K562 (cell line): ENCODE data around the gene SCO1. TPM values are rescaled to one million over a fixed set of nuclear protein-coding genes. Genes with fewer than 3 reads are reported as not detected.

Experiments
- ATAC-seq: fragments of 200-7000 bp; cut with Tn5 transposase; 3 replicates; pipeline ENCODE4 v1.9.1; 2020; ENCODE audit warnings: moderate library complexity
- BruUV-seq: library from RNA; stranded (reverse); fragments of 400-500 nt; replicated peaks from 2 replicates; lab custom pipeline; 2021; lab: Mats Ljungman, UMichigan
- CTCF ChIA-PET: fragments of 300-600 bp; formaldehyde crosslinking; extraction: SDS; loops from one replicate; lab custom pipeline; 2021; ENCODE audit warnings: low intra/inter-chr PET ratio; lab: Yijun Ruan, JAX
- POLR2A ChIA-PET: fragments of 300-600, 350-650 bp; sonication (Branson Sonifier 250); formaldehyde crosslinking; extraction: SDS; loops from one replicate; lab custom pipeline; 2021; ENCODE audit warnings: antibody characterized with exemption, inconsistent platforms; lab: Yijun Ruan, JAX
- DNase-seq, 4 experiments: peaks; one replicate each; pipeline versions ENCODE4 v3.0.0 to v3.0.0-alpha.2; 2011 to 2018; ENCODE audit warnings: low spot score in 3 of 4, mixed read lengths in 3 of 4; ENCODE audit errors: extremely low read depth in 1 of 4
- FAIRE-seq: peaks from 2 replicates; lab custom pipeline; 2011; peaks lifted over from hg19 to GRCh38; lab: Jason Lieb, UNC
- H2AFZ ChIP-seq: 2 replicates; pipeline ENCODE4 v1.6.0; 2011; ENCODE audit warnings: low read depth, low read length, control low read depth, inconsistent platforms
- H3K27ac ChIP-seq: fragments of 200-600 bp; 3 replicates; pipeline ENCODE4 v1.8.0; 2011; ENCODE audit warnings: low read depth, mild to moderate bottlenecking, control low read depth, inconsistent platforms, low read length, moderate library complexity, mixed read lengths; ENCODE audit errors: extremely low read depth
- H3K27me3 ChIP-seq, 2 experiments: fragments of 300-600 bp in 1 of 2; 2 replicates in 1 of 2; 3 replicates in 1 of 2; pipeline versions ENCODE4 v1.6.0 to v1.8.0; 2011; ENCODE audit warnings: inconsistent platforms in 2 of 2, low read length in 2 of 2, mild to moderate bottlenecking in 1 of 2, mixed read lengths in 1 of 2, moderate library complexity in 1 of 2; ENCODE audit not compliant: control insufficient read depth in 2 of 2, insufficient read depth in 2 of 2
- H3K36me3 ChIP-seq: fragments of 300-600 bp; 3 replicates; pipeline ENCODE4 v1.8.0; 2011; ENCODE audit warnings: mild to moderate bottlenecking, low read length, inconsistent platforms; ENCODE audit not compliant: control insufficient read depth, insufficient read depth
- H3K4me1 ChIP-seq, 2 experiments: fragments of 200-600 bp in 1 of 2; replicated peaks in 1 of 2; 2 replicates in 1 of 2; 3 replicates in 1 of 2; pipeline versions ENCODE4 v1.5.1 to v1.8.0; 2011; ENCODE audit warnings: inconsistent platforms in 2 of 2, low read length in 2 of 2, mild to moderate bottlenecking in 1 of 2, mixed read lengths in 1 of 2, moderate library complexity in 1 of 2; ENCODE audit not compliant: control insufficient read depth in 2 of 2, insufficient read depth in 2 of 2
- H3K4me2 ChIP-seq: 2 replicates; pipeline ENCODE4 v1.6.1; 2011; ENCODE audit warnings: low read length, control low read depth, inconsistent platforms, mixed read lengths; ENCODE audit not compliant: insufficient read depth
- H3K4me3 ChIP-seq: fragments of 200-600 bp; sonication (generic), shearing (Covaris generic); 2 replicates; pipeline ENCODE4 v1.5.1; 2016; ENCODE audit warnings: control low read depth, inconsistent platforms
- H3K79me2 ChIP-seq: fragments of 200-600 bp; 3 replicates; pipeline ENCODE4 v1.8.0; 2011; ENCODE audit warnings: low read length, inconsistent platforms; ENCODE audit not compliant: control insufficient read depth, insufficient read depth
- H3K9ac ChIP-seq, 2 experiments: 2 replicates each; pipeline versions ENCODE4 v1.6.0 to v1.6.1; 2011; ENCODE audit warnings: low read depth in 2 of 2, low read length in 2 of 2, control low read depth in 1 of 2, inconsistent platforms in 1 of 2, mild to moderate bottlenecking in 1 of 2, mixed read lengths in 1 of 2; ENCODE audit not compliant: insufficient read depth in 1 of 2
- H3K9me1 ChIP-seq: one replicate; pipeline ENCODE4 v1.6.0; 2011; ENCODE audit warnings: inconsistent platforms, mild to moderate bottlenecking, low read length, moderate library complexity; ENCODE audit not compliant: control insufficient read depth, insufficient read depth
- H3K9me3 ChIP-seq: replicated peaks from 2 replicates; pipeline ENCODE4 v1.5.1; 2011; ENCODE audit warnings: low read depth, low read length, inconsistent platforms; ENCODE audit not compliant: control insufficient read depth, insufficient read depth
- H4K20me1 ChIP-seq: replicated peaks from 2 replicates; pipeline ENCODE4 v1.6.1; 2011; ENCODE audit warnings: low read length, inconsistent platforms, mixed read lengths; ENCODE audit not compliant: control insufficient read depth, insufficient read depth
- ESRRB ChIP-seq: fragments of 250-450 bp; sonication (Bioruptor Pico); IDR thresholded peaks from 2 replicates; pipeline ENCODE4 v1.5.0; 2020; ENCODE audit warnings: mild to moderate bottlenecking, moderate library complexity, borderline replicate concordance
- FOXA3 ChIP-seq, 2 experiments: fragments of 450-650 bp in 1 of 2; sonication (generic) in 1 of 2; formaldehyde crosslinking; IDR thresholded peaks in 1 of 2; conservative IDR thresholded peaks in 1 of 2; 2 replicates each; pipeline versions ENCODE4 v1.4.0 to v1.8.0; 2020 to 2022; ENCODE audit warnings: mild to moderate bottlenecking in 2 of 2, missing genetic modification reagents in 1 of 2
- HDAC2 ChIP-seq: fragments of 450-650 bp; IDR thresholded peaks from 2 replicates; pipeline ENCODE4 v1.6.1; 2016; ENCODE audit warnings: mild to moderate bottlenecking
- NFRKB ChIP-seq: fragments of 450-650 bp; IDR thresholded peaks from 2 replicates; pipeline ENCODE4 v1.6.1; 2016; ENCODE audit warnings: low read depth
- NR2C1 ChIP-seq, 2 experiments: fragments of 450-650 bp; IDR thresholded peaks; 2 replicates each; pipeline ENCODE4 v1.6.1; 2017; ENCODE audit warnings: mild to moderate bottlenecking in 2 of 2, antibody characterized with exemption in 1 of 2, inconsistent platforms in 1 of 2, missing compliant biosample characterization in 1 of 2, missing genetic modification characterization in 1 of 2
- RBM22 ChIP-seq: fragments of 200-400 bp; formaldehyde crosslinking; IDR thresholded peaks from 2 replicates; pipeline ENCODE4 v1.6.1; 2018; ENCODE audit warnings: low read length, low read depth; ENCODE audit not compliant: poor library complexity, severe bottlenecking
- SRF ChIP-seq, 2 experiments: fragments of 250-450, 450-650 bp in 1 of 2; sonication (Bioruptor Pico) in 1 of 2; sonication (generic) in 1 of 2; formaldehyde crosslinking; IDR thresholded peaks; 2 replicates each; pipeline versions ENCODE4 v1.5.0 to v1.5.1; 2020 to 2022; ENCODE audit warnings: mild to moderate bottlenecking in 1 of 2, missing genetic modification reagents in 1 of 2
- TBP ChIP-seq: optimal IDR thresholded peaks from 2 replicates; pipeline ENCODE3; 2011; ENCODE audit warnings: low read depth, low read length, improper control_type of control experiment
- TCFL5 ChIP-seq: fragments of 250-450 bp; sonication (Bioruptor Pico); conservative IDR thresholded peaks from 2 replicates; pipeline ENCODE4 v1.6.1; 2021; ENCODE audit warnings: mild to moderate bottlenecking, moderate library complexity, matching md5 sums
- ZNF224 ChIP-seq: sonication (generic); formaldehyde crosslinking; IDR thresholded peaks from 2 replicates; pipeline ENCODE4 v1.8.0; 2022; ENCODE audit warnings: mild to moderate bottlenecking, missing genetic modification reagents
- ZNF282 ChIP-seq: sonication (generic); formaldehyde crosslinking; IDR thresholded peaks from 2 replicates; pipeline ENCODE4 v1.8.1; 2023; ENCODE audit warnings: missing genetic modification reagents
- ZNF644 ChIP-seq: fragments of 200-800 bp; sonication (Bioruptor generic); IDR thresholded peaks from 2 replicates; pipeline ENCODE4 v1.6.1; 2016; ENCODE audit warnings: low read depth, missing genetic modification characterization, missing compliant biosample characterization
- ZNF699 ChIP-seq: fragments of 250-450 bp; sonication (Bioruptor Pico); IDR thresholded peaks from 2 replicates; pipeline ENCODE4 v1.8.0; 2021; ENCODE audit warnings: mild to moderate bottlenecking, moderate library complexity; ENCODE audit not compliant: insufficient replicate concordance
- ZNF766 ChIP-seq: fragments of 200-800 bp; sonication (Bioruptor generic); conservative IDR thresholded peaks from 2 replicates; pipeline ENCODE4 v1.6.1; 2016; ENCODE audit warnings: missing genetic modification characterization, missing compliant biosample characterization
- WGBS: fragments of 100-300 bp; shearing (Covaris generic); methylation state at CpG from one replicate; pipeline ENCODE4 v1.1.6; 2016; ENCODE audit warnings: low coverage, mixed read lengths; ENCODE audit not compliant: insufficient coverage; ENCODE audit errors: missing lambda C conversion rate; 5-methylcytosine and 5-hydroxymethylcytosine counted together
- in situ Hi-C: fragments of 300-500 bp; cut with MboI; formaldehyde crosslinking; loops from 4 replicates; pipeline ENCODE4 v1.15.0; 2018; ENCODE audit warnings: inconsistent platforms, mixed read lengths
- intact Hi-C: fragments of 100-400 bp; cut with micrococcal nuclease; formaldehyde crosslinking; loops from 2 replicates; pipeline ENCODE4 v1.14.2; 2022
- polyA plus RNA-seq, 8 experiments: library from polyadenylated mRNA; depleted of rRNA in 4 of 8; stranded (reverse) in 5 of 8; unstranded in 3 of 8; fragments of >200 nt; fragmentation: Nextera tagmentation in 2 of 8; fragmentation: Illumina TruSeq in 1 of 8; extraction: Ambion mirVana in 2 of 8; extraction: Trizol in 1 of 8; gene quantifications; 2 replicates each; pipeline versions ENCODE4 v1.2.1 to v1.2.3, GENCODE V29; 2011 to 2014; ENCODE audit warnings: inconsistent platforms in 1 of 8, missing spikeins in 1 of 8
- total RNA-seq, 7 experiments: library from RNA; depleted of rRNA in 6 of 7; stranded (reverse); fragments of >200 nt in 6 of 7; fragmentation: Illumina TruSeq in 2 of 7; extraction: Trizol in 2 of 7; gene quantifications; 2 replicates each; pipeline versions ENCODE4 v1.2.1 to v1.2.3, GENCODE V29; 2011 to 2021; ENCODE audit warnings: low replicate concordance in 1 of 7
- TF ChIP-seq, protein P1 (sequence below): IDR thresholded peaks from 2 replicates; pipeline ENCODE4 v1.6.1; 2011; ENCODE audit warnings: borderline replicate concordance, low read depth, mild to moderate bottlenecking, moderate library complexity, low read length; ENCODE audit not compliant: insufficient read depth, poor library complexity, severe bottlenecking
- TF ChIP-seq, protein P2 (sequence below): fragments of 450-650 bp; IDR thresholded peaks from 2 replicates; pipeline ENCODE4 v1.6.1; 2016; ENCODE audit warnings: borderline replicate concordance

The SCO1 gene
- total and polyA plus RNA-seq, 9 of the 15 experiments (the other 6 are each of a cell fraction or from before 2014, with no cell fraction given): 7.1 to 40.9 (median 22.1) TPM

DNA sequence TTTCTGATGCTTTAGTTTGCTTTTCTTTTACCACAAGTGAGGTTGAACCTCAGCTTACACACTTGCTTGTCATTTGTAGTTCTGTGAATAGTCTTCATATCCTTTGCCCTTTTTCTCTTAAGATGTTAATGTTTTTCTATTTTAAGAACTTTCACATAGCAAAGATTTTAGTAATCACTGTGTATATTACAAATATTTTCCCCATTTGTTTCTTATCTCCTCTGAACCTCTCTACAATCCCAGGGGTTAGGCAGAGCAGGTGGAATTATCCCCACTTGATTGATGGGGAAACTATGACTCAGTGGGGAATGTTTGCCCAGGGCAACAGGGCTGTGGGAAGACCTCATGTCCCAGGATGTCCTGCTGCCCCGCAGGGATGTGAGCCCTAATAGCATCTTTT, 28.6 kb downstream of the SCO1 start:
- TF ChIP-seq NR2C1 (IDR thresholded peaks at IDR 0.05): no peak
- TF ChIP-seq NR2C1 (tag; IDR thresholded peaks at IDR 0.05): no peak
- TF ChIP-seq ZNF224 (CRISPR knock-in tag): no peak
- TF ChIP-seq TBP: no peak
- TF ChIP-seq, protein P1, sequence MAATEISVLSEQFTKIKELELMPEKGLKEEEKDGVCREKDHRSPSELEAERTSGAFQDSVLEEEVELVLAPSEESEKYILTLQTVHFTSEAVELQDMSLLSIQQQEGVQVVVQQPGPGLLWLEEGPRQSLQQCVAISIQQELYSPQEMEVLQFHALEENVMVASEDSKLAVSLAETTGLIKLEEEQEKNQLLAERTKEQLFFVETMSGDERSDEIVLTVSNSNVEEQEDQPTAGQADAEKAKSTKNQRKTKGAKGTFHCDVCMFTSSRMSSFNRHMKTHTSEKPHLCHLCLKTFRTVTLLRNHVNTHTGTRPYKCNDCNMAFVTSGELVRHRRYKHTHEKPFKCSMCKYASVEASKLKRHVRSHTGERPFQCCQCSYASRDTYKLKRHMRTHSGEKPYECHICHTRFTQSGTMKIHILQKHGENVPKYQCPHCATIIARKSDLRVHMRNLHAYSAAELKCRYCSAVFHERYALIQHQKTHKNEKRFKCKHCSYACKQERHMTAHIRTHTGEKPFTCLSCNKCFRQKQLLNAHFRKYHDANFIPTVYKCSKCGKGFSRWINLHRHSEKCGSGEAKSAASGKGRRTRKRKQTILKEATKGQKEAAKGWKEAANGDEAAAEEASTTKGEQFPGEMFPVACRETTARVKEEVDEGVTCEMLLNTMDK: no peak
- no peak for TF ChIP-seq HDAC2
- no peak for TF ChIP-seq RBM22
- TF ChIP-seq FOXA3 (CRISPR knock-in tag; conservative IDR thresholded peaks at IDR 0.05 in 1 of 2, IDR thresholded peaks at IDR 0.05 in 1 of 2): no peak
- TF ChIP-seq, protein P2, sequence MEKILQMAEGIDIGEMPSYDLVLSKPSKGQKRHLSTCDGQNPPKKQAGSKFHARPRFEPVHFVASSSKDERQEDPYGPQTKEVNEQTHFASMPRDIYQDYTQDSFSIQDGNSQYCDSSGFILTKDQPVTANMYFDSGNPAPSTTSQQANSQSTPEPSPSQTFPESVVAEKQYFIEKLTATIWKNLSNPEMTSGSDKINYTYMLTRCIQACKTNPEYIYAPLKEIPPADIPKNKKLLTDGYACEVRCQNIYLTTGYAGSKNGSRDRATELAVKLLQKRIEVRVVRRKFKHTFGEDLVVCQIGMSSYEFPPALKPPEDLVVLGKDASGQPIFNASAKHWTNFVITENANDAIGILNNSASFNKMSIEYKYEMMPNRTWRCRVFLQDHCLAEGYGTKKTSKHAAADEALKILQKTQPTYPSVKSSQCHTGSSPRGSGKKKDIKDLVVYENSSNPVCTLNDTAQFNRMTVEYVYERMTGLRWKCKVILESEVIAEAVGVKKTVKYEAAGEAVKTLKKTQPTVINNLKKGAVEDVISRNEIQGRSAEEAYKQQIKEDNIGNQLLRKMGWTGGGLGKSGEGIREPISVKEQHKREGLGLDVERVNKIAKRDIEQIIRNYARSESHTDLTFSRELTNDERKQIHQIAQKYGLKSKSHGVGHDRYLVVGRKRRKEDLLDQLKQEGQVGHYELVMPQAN: no peak
- TF ChIP-seq ZNF699: no peak
- TF ChIP-seq ESRRB (CRISPR knock-in tag): no peak
- TF ChIP-seq TCFL5 (CRISPR knock-in tag): no peak
- no peak for TF ChIP-seq ZNF766 (CRISPR knock-in tag)
- no peak for TF ChIP-seq NFRKB
- TF ChIP-seq ZNF282 (CRISPR knock-in tag): no peak
- no peak for TF ChIP-seq SRF (CRISPR knock-in tag; IDR thresholded peaks at IDR 0.05)
- no peak for TF ChIP-seq ZNF644
- Histone ChIP-seq H4K20me1 (no peaks in the 10 kb centered on the region), H2AFZ (no peak overlapping the region), H3K27ac (no peak overlapping the region), H3K4me3 (no peak overlapping the region), H3K9ac (no peak overlapping the region), H3K4me2 (no peak overlapping the region), H3K36me3 (peaks cover 2% of the 10 kb centered on the region; the same call in 1 of the 3 replicates), H3K9me3 (no peaks in the 10 kb centered on the region), H3K27me3 (no peaks in the 10 kb centered on the region), H3K4me1 (no peaks in the 10 kb centered on the region), H3K79me2 (no peaks in the 10 kb centered on the region), H3K9me1 (no peaks in the 10 kb centered on the region)
- CTCF ChIA-PET: no interaction called here
- FAIRE-seq (no peak), DNase-seq (no peak), ATAC-seq (no peak)
- intact Hi-C loops: no loop called here
- in situ Hi-C loops: no loop called here
- BruUV-seq: no TSS peak
- 57% methylated on average over 1 of the region's 1 CpG for WGBS
- POLR2A ChIA-PET: no interaction called here
